ENCODE results near the gene LCA5L. TPM values are rescaled to one million over a fixed set of nuclear protein-coding genes. Genes with fewer than 3 reads are reported as not detected.

LCA5L gene
- total and polyA plus RNA-seq, 10 of the 15 experiments (the other 5 are each of a cell fraction or from before 2014, with no cell fraction given): 0.18 to 0.55 (median 0.27) TPM; not detected in 2

DNA sequence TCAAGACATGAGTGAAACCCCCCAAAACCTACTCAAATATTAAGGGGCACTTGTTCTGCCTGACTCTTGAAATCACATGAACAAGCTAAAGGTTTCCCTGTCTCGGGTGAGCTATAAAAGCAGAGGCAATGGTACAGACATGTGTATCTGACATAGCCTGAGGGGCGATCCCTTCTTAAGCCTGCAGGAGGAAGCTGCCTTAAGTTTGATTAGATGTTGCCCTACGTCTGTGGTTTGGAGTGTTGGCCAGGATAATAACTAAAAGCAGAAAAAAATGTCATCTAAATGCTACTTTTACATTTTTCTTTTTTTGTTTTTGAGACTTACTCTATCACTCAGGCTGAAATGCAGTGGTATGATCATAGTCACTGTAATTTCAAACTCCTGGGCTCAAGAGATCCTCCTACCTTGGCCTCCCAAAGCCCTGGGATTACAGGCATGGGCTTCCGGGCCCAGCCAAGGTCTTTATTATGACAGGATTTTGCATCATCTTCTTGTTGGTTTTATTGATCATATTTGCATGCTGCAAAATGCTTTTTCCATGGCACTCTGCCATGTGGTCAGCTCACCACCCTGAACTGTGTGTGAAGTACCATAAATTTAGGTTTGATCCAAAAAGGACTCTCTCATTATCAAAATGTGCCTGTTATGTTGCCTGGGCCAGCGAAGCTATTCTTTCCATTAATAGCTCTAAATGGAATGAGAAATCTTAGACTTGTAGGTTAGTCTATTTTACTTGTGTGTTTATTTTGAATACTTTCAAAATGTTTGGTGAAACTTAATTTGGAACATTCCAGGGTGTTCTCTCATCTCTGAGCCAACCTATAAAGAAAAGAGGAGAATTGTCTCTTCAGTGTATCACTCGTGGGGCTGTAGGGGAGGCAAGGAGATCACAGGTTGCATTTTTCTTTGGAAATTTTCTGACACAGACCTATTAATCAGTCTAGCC lies 81.7 kb downstream of the LCA5L start:
- intact Hi-C loops (cut with micrococcal nuclease; ENCODE audit: unreplicated experiment) (no loop called here), in situ Hi-C loops (cut with MboI) (no loop called here)
- CTCF ChIA-PET: no interaction called here
- Histone ChIP-seq H3K79me2 (ENCODE audit: control insufficient read depth, insufficient read depth, low read length) (no peaks in the 10 kb centered on the region), H4K20me1 (ENCODE audit: control insufficient read depth, insufficient read depth) (no peaks in the 10 kb centered on the region), H3K4me2 (ENCODE audit: control insufficient read depth, insufficient read depth) (no peak overlapping the region), H3K4me3 (no peak overlapping the region), H2AFZ (ENCODE audit: control insufficient read depth, low read depth, low read length) (no peak overlapping the region), H3K36me3 (ENCODE audit: control insufficient read depth in 2 of 2, insufficient read depth in 2 of 2, low read length in 1 of 2) (no peaks in the 10 kb centered on the region), H3K27me3 (replicated peaks in 1 of 2; ENCODE audit: control insufficient read depth in 2 of 2, insufficient read depth in 2 of 2, low read length in 1 of 2) (no peaks in the 10 kb centered on the region), H3K27ac (ENCODE audit: control insufficient read depth, insufficient read depth) (no peak overlapping the region), H3K9me3 (replicated peaks; ENCODE audit: control insufficient read depth, insufficient read depth, low read length) (no peaks in the 10 kb centered on the region), H3K4me1 (ENCODE audit: control insufficient read depth, insufficient read depth, low read length) (no peaks in the 10 kb centered on the region), H3K9ac (ENCODE audit: control insufficient read depth, insufficient read depth, low read length) (no peak overlapping the region)
- RAD21 ChIA-PET (ENCODE audit: unreplicated experiment): no interaction called here
- ATAC-seq: no peak
- POLR2A ChIA-PET: interaction anchor here (0.7 kb wide), 1 partner anchor 14 kb away, joined by 3 read pairs; no protein-coding TSS in a partner anchor
- no peak for DNase-seq (ENCODE audit: low read depth, low spot score)
- 37% methylated on average over 6 of the region's 6 CpGs for WGBS (ENCODE audit: insufficient coverage, insufficient replicate concordance, low lambda C conversion rate, missing lambda C conversion rate)
- SMC1A ChIA-PET (ENCODE audit: uncharacterized antibody, unreplicated experiment): interaction anchor here (1.6 kb wide), 1 partner anchor 78 kb away, joined by 5 read pairs; no protein-coding TSS in a partner anchor
- no peak for FAIRE-seq
- no TSS peak for BruUV-seq (replicated peaks)
- TF ChIP-seq RAD51 (IDR thresholded peaks at IDR 0.05) (no peak), HDAC2 (IDR thresholded peaks at IDR 0.05) (no peak)
- TF ChIP-seq, protein P1, sequence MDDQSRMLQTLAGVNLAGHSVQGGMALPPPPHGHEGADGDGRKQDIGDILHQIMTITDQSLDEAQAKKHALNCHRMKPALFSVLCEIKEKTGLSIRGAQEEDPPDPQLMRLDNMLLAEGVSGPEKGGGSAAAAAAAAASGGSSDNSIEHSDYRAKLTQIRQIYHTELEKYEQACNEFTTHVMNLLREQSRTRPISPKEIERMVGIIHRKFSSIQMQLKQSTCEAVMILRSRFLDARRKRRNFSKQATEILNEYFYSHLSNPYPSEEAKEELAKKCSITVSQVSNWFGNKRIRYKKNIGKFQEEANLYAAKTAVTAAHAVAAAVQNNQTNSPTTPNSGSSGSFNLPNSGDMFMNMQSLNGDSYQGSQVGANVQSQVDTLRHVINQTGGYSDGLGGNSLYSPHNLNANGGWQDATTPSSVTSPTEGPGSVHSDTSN (IDR thresholded peaks at IDR 0.05; ENCODE audit: insufficient replicate concordance, low read depth, low read length): no peak

DNA sequence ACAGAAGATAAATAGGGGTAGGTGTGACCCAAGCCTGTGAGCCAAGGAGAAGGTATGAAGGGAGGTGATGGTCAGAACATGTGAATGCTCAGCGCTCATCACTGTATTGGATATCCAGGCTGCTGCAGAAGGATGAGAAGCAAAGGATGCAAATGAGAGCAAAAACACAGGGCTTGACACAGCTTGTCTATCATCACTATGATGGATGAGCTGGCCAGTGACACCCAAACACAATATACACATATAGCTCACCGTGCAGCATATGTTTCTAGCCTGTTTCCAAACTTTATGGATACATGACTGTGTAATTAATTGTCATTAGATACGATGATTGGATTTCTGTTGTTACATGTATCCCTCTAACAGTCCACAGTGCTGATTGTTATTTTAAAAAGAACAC lies 82.8 kb downstream of the LCA5L start:
- BruUV-seq (replicated peaks): no TSS peak

More for the DNA sequence above, 82.8 kb downstream of the LCA5L start:
- Histone ChIP-seq H3K4me1 (ENCODE audit: control insufficient read depth, insufficient read depth, low read length) (no peaks in the 10 kb centered on the region), H3K4me2 (ENCODE audit: control insufficient read depth, insufficient read depth) (no peak overlapping the region), H3K4me3 (no peak overlapping the region), H4K20me1 (ENCODE audit: control insufficient read depth, insufficient read depth) (no peaks in the 10 kb centered on the region), H2AFZ (ENCODE audit: control insufficient read depth, low read depth, low read length) (no peak overlapping the region), H3K9ac (ENCODE audit: control insufficient read depth, insufficient read depth, low read length) (no peak overlapping the region), H3K27me3 (replicated peaks in 1 of 2; ENCODE audit: control insufficient read depth in 2 of 2, insufficient read depth in 2 of 2, low read length in 1 of 2) (no peaks in the 10 kb centered on the region), H3K9me3 (replicated peaks; ENCODE audit: control insufficient read depth, insufficient read depth, low read length) (no peaks in the 10 kb centered on the region), H3K27ac (ENCODE audit: control insufficient read depth, insufficient read depth) (no peak overlapping the region), H3K36me3 (ENCODE audit: control insufficient read depth in 2 of 2, insufficient read depth in 2 of 2, low read length in 1 of 2) (no peaks in the 10 kb centered on the region), H3K79me2 (ENCODE audit: control insufficient read depth, insufficient read depth, low read length) (no peaks in the 10 kb centered on the region)
- POLR2A ChIA-PET: interaction anchor here (1.4 kb wide), 1 partner anchor 10 kb away, joined by 4 read pairs; no protein-coding TSS in a partner anchor
- SMC1A ChIA-PET (ENCODE audit: uncharacterized antibody, unreplicated experiment): no interaction called here
- no peak for FAIRE-seq
- in situ Hi-C loops (cut with MboI) (no loop called here), intact Hi-C loops (cut with micrococcal nuclease; ENCODE audit: unreplicated experiment) (no loop called here)
- 76% methylated on average over 3 of the region's 3 CpGs for WGBS (ENCODE audit: insufficient coverage, insufficient replicate concordance, low lambda C conversion rate, missing lambda C conversion rate)
- no peak for TF ChIP-seq NR2C1 (IDR thresholded peaks at IDR 0.05)
- TF ChIP-seq, protein P2, sequence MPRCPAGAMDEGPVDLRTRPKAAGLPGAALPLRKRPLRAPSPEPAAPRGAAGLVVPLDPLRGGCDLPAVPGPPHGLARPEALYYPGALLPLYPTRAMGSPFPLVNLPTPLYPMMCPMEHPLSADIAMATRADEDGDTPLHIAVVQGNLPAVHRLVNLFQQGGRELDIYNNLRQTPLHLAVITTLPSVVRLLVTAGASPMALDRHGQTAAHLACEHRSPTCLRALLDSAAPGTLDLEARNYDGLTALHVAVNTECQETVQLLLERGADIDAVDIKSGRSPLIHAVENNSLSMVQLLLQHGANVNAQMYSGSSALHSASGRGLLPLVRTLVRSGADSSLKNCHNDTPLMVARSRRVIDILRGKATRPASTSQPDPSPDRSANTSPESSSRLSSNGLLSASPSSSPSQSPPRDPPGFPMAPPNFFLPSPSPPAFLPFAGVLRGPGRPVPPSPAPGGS (IDR thresholded peaks at IDR 0.05; ENCODE audit: borderline replicate concordance, insufficient read depth, low read depth, low read length, poor library complexity, severe bottlenecking): no peak
- TF ChIP-seq SUPT20H (IDR thresholded peaks at IDR 0.05; ENCODE audit: borderline replicate concordance, control insufficient read depth, low read depth, low read length): no peak
- no peak for TF ChIP-seq SPI1 (IDR thresholded peaks at IDR 0.05; ENCODE audit: borderline replicate concordance, insufficient read depth, low read depth, low read length)
- ATAC-seq: no peak
- RAD21 ChIA-PET (ENCODE audit: unreplicated experiment): no interaction called here
- no peak for DNase-seq (ENCODE audit: low read depth, low spot score)
- CTCF ChIA-PET: no interaction called here

All from GM12878 (cell line).